CD8-positive, alpha-beta memory T cell (primary cell): Measurements from ENCODE around the gene MRPL3. TPM values are rescaled to one million over a fixed set of nuclear protein-coding genes. Genes with fewer than 3 reads are reported as not detected.

ENCODE experiments used
- CTCF ChIA-PET: fragments of 350-600 bp; sonication (Branson Sonifier 250); formaldehyde crosslinking; loops from one replicate; lab custom pipeline; 2021; ENCODE audit warnings: antibody characterized with exemption; lab: Charles Lee
- POLR2A ChIA-PET: fragments of 350-600 bp; sonication (Branson Sonifier 250); formaldehyde crosslinking; loops from one replicate; lab custom pipeline; 2021; ENCODE audit warnings: antibody characterized with exemption; lab: Charles Lee
- DNase-seq, 5 donors: peaks; one replicate each; pipeline versions ENCODE4 v3.0.0 to v3.0.0-alpha.2; 2020 to 2022; ENCODE audit warnings: mixed read lengths in 1 of 5
- H3K27ac ChIP-seq: one replicate; pipeline ENCODE4 v1.7.0; 2013; ENCODE audit warnings: low read depth, mild to moderate bottlenecking, low read length, moderate library complexity
- H3K27me3 ChIP-seq: 2 replicates; pipeline ENCODE4 v1.7.0; 2013; ENCODE audit warnings: low read length, mild to moderate bottlenecking; ENCODE audit not compliant: insufficient read depth, poor library complexity, severe bottlenecking
- H3K36me3 ChIP-seq: 2 replicates; pipeline ENCODE4 v1.7.0; 2013; ENCODE audit warnings: mild to moderate bottlenecking, low read length, moderate library complexity; ENCODE audit not compliant: insufficient read depth
- H3K4me1 ChIP-seq: 2 replicates; pipeline ENCODE4 v1.7.0; 2013; ENCODE audit warnings: mild to moderate bottlenecking, low read length, moderate library complexity; ENCODE audit not compliant: insufficient read depth
- H3K4me3 ChIP-seq: 2 replicates; pipeline ENCODE4 v1.7.0; 2013; ENCODE audit warnings: mild to moderate bottlenecking, low read length
- H3K9me3 ChIP-seq: 2 replicates; pipeline ENCODE4 v1.7.0; 2013; ENCODE audit warnings: mild to moderate bottlenecking, low read length
- H3K27ac Mint-ChIP-seq, 8 donors: one replicate each; pipeline ENCODE4 v1.8.0; 2020 to 2021; ENCODE audit warnings: mixed read lengths in 8 of 8, mild to moderate bottlenecking in 6 of 8, inconsistent platforms in 3 of 8, moderate library complexity in 3 of 8
- H3K27me3 Mint-ChIP-seq, 2 donors: one replicate each; pipeline ENCODE4 v1.8.0; 2020 to 2021; ENCODE audit warnings: mixed read lengths in 2 of 2, mild to moderate bottlenecking in 1 of 2, moderate library complexity in 1 of 2
- H3K36me3 Mint-ChIP-seq, 3 donors: one replicate each; pipeline ENCODE4 v1.8.0; 2020 to 2021; ENCODE audit warnings: mixed read lengths in 3 of 3, inconsistent platforms in 1 of 3, mild to moderate bottlenecking in 1 of 3
- H3K4me1 Mint-ChIP-seq, 3 donors: one replicate each; pipeline ENCODE4 v1.8.0; 2020 to 2021; ENCODE audit warnings: mixed read lengths in 3 of 3, inconsistent platforms in 1 of 3, mild to moderate bottlenecking in 1 of 3
- H3K4me3 Mint-ChIP-seq, 7 donors: one replicate each; pipeline ENCODE4 v1.8.0; 2020 to 2021; ENCODE audit warnings: mixed read lengths in 7 of 7, mild to moderate bottlenecking in 6 of 7, moderate library complexity in 4 of 7, inconsistent platforms in 2 of 7
- H3K9me3 Mint-ChIP-seq, 5 donors: one replicate each; pipeline ENCODE4 v1.8.0; 2020 to 2022; ENCODE audit warnings: mixed read lengths in 5 of 5, mild to moderate bottlenecking in 3 of 5, moderate library complexity in 2 of 5, inconsistent platforms in 1 of 5
- polyA plus RNA-seq: library from polyadenylated mRNA; unstranded; fragments of 300-500 nt; fragmentation: Illumina TruSeq; gene quantifications from one replicate; pipeline ENCODE4 v1.2.3, GENCODE V29; 2021
- total RNA-seq, 2 experiments: library from RNA; stranded (reverse); gene quantifications; one replicate each; pipeline ENCODE4 v1.2.3, GENCODE V29; 2021

Gene MRPL3
- total and polyA plus RNA-seq, 3 experiments from 2014 or later, result 82.5 to 215 (median 213) TPM

- H3K27ac Mint-ChIP-seq, result no peak overlapping the region
- no peaks in the 10 kb centered on the region for H3K27me3 Mint-ChIP-seq
- peaks cover 0 to 45% (median 20%) of the 10 kb centered on the region in 3 donors for H3K36me3 Mint-ChIP-seq
Measured at GRCh38 chr3:131458653-131459052, 44.1 kb downstream of the MRPL3 start.

GRCh38 chr3:131457220-131457619 lies 45.6 kb downstream of the MRPL3 start:
- H3K27me3 Mint-ChIP-seq, result no peaks in the 10 kb centered on the region
- POLR2A ChIA-PET, result no interaction called here

More at GRCh38 chr3:131458653-131459052, 44.1 kb downstream of the MRPL3 start:
- Histone ChIP-seq H3K27ac (no peak overlapping the region), H3K27me3 (no peaks in the 10 kb centered on the region), H3K4me1 (no peaks in the 10 kb centered on the region), H3K36me3 (peaks cover 5% of the 10 kb centered on the region), H3K4me3 (no peak overlapping the region), H3K9me3 (no peaks in the 10 kb centered on the region)
- no peak for DNase-seq
- Mint-ChIP-seq H3K9me3 (no peaks in the 10 kb centered on the region), H3K4me1 (no peaks in the 10 kb centered on the region), H3K4me3 (no peak overlapping the region)
- ChIA-PET CTCF (no interaction called here), POLR2A (no interaction called here)

DNA sequence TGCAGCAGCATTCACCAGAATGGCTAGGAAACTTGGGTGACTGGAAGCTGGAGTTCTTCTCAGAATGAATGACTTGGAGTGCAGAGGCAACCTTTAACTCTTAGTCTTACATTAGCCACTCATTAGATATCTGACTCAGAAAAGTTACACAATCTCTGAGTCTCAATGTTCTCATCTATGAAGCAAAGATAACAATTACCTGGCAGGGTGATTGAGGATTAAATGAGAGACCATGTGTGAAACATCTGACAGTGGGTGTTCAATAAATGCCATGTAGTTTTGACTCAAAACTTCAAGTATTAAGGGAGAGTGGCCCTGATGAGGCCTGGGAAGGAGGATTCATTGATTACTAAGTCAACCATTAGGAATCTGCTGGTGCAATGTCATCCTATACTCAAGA lies 48.3 kb downstream of the MRPL3 start:
- H3K4me3 Mint-ChIP-seq, result no peak overlapping the region
- Histone ChIP-seq H3K36me3 (no peaks in the 10 kb centered on the region), H3K4me3 (no peak overlapping the region), H3K27ac (no peak overlapping the region), H3K4me1 (no peaks in the 10 kb centered on the region), H3K9me3 (no peaks in the 10 kb centered on the region), H3K27me3 (no peaks in the 10 kb centered on the region)
- peaks cover 0 to 2% (median 0%) of the 10 kb centered on the region in 5 donors for H3K9me3 Mint-ChIP-seq
- H3K27ac Mint-ChIP-seq, result no peak overlapping the region
- no peaks in the 10 kb centered on the region for H3K27me3 Mint-ChIP-seq
- CTCF ChIA-PET, result no interaction called here
- H3K36me3 Mint-ChIP-seq, result peaks cover 0 to 13% (median 6%) of the 10 kb centered on the region in 3 donors
- POLR2A ChIA-PET, result no interaction called here
- no peaks in the 10 kb centered on the region for H3K4me1 Mint-ChIP-seq
- no peak for DNase-seq

More at GRCh38 chr3:131457220-131457619, 45.6 kb downstream of the MRPL3 start:
- Mint-ChIP-seq H3K27ac (peak overlapping the region in 1 of 8 donors; percentile 61), H3K4me1 (no peaks in the 10 kb centered on the region), H3K9me3 (no peaks in the 10 kb centered on the region), H3K36me3 (peaks cover 0 to 33% (median 12%) of the 10 kb centered on the region in 3 donors), H3K4me3 (no peak overlapping the region)
- Histone ChIP-seq H3K27me3 (no peaks in the 10 kb centered on the region), H3K4me3 (no peak overlapping the region), H3K27ac (no peak overlapping the region), H3K9me3 (no peaks in the 10 kb centered on the region), H3K4me1 (no peaks in the 10 kb centered on the region), H3K36me3 (peaks cover 5% of the 10 kb centered on the region)
- DNase-seq, result no peak
- CTCF ChIA-PET, result no interaction called here

- Histone ChIP-seq H3K9me3 (no peaks in the 10 kb centered on the region), H3K27ac (no peak overlapping the region), H3K4me3 (no peak overlapping the region), H3K36me3 (no peaks in the 10 kb centered on the region), H3K4me1 (no peaks in the 10 kb centered on the region), H3K27me3 (no peaks in the 10 kb centered on the region)
- DNase-seq, result no peak
- no peak overlapping the region for H3K27ac Mint-ChIP-seq
- ChIA-PET POLR2A (interaction anchor here (0.7 to 1.2 kb wide), 2 partner anchors 71 to 295 kb away, joined by 3 to 6 read pairs; no protein-coding TSS in a partner anchor), CTCF (no interaction called here)
- H3K9me3 Mint-ChIP-seq, result peaks cover 0 to 6% (median 2%) of the 10 kb centered on the region in 5 donors
- H3K27me3 Mint-ChIP-seq, result no peaks in the 10 kb centered on the region
- H3K36me3 Mint-ChIP-seq, result peaks cover 3 to 7% (median 3%) of the 10 kb centered on the region in 3 donors
- no peak overlapping the region for H3K4me3 Mint-ChIP-seq
- H3K4me1 Mint-ChIP-seq, result no peaks in the 10 kb centered on the region
Measured at GRCh38 chr3:131453533-131453932, 49.2 kb downstream of the MRPL3 start.

GRCh38 chr3:131447349-131447748 lies 55.4 kb downstream of the MRPL3 start:
- no peaks in the 10 kb centered on the region for H3K27me3 Mint-ChIP-seq

GRCh38 chr3:131444180-131444579 lies 58.6 kb downstream of the MRPL3 start:
- no peak overlapping the region for H3K27ac Mint-ChIP-seq
- H3K4me3 Mint-ChIP-seq, result no peak overlapping the region
- ChIA-PET CTCF (no interaction called here), POLR2A (no interaction called here)
- H3K4me1 ChIP-seq, result no peaks in the 10 kb centered on the region
- H3K4me3 ChIP-seq, result no peak overlapping the region
- no peaks in the 10 kb centered on the region for H3K36me3 ChIP-seq
- H3K9me3 Mint-ChIP-seq, result peaks cover 2 to 13% (median 12%) of the 10 kb centered on the region in 5 donors
- peaks cover 0 to 4% (median 3%) of the 10 kb centered on the region in 3 donors for H3K36me3 Mint-ChIP-seq
- no peak overlapping the region for H3K27ac ChIP-seq
- no peaks in the 10 kb centered on the region for H3K27me3 ChIP-seq
- no peaks in the 10 kb centered on the region for H3K4me1 Mint-ChIP-seq
- peaks cover 0 to 2% of the 10 kb centered on the region in 2 donors for H3K27me3 Mint-ChIP-seq
- DNase-seq, result no peak
- H3K9me3 ChIP-seq, result no peaks in the 10 kb centered on the region

More at GRCh38 chr3:131447349-131447748, 55.4 kb downstream of the MRPL3 start:
- Histone ChIP-seq H3K27me3 (no peaks in the 10 kb centered on the region), H3K36me3 (no peaks in the 10 kb centered on the region), H3K4me1 (no peaks in the 10 kb centered on the region), H3K9me3 (no peaks in the 10 kb centered on the region), H3K27ac (no peak overlapping the region), H3K4me3 (no peak overlapping the region)
- no peaks in the 10 kb centered on the region for H3K4me1 Mint-ChIP-seq
- peaks cover 0 to 7% (median 2%) of the 10 kb centered on the region in 3 donors for H3K36me3 Mint-ChIP-seq
- DNase-seq, result no peak
- peaks cover 4 to 14% (median 12%) of the 10 kb centered on the region in 5 donors for H3K9me3 Mint-ChIP-seq
- POLR2A ChIA-PET, result no interaction called here
- CTCF ChIA-PET, result interaction anchor here (1.2 kb wide), 1 partner anchor 77 kb away, joined by 3 read pairs; no protein-coding TSS in a partner anchor
- no peak overlapping the region for H3K4me3 Mint-ChIP-seq
- no peak overlapping the region for H3K27ac Mint-ChIP-seq

GRCh38 chr3:131439084-131439483 lies 63.7 kb downstream of the MRPL3 start:
- ChIA-PET CTCF (no interaction called here), POLR2A (no interaction called here)
- Histone ChIP-seq H3K27me3 (no peaks in the 10 kb centered on the region), H3K27ac (no peak overlapping the region), H3K4me1 (no peaks in the 10 kb centered on the region), H3K9me3 (no peaks in the 10 kb centered on the region), H3K4me3 (no peak overlapping the region), H3K36me3 (no peaks in the 10 kb centered on the region)
- H3K4me3 Mint-ChIP-seq, result no peak overlapping the region
- no peak overlapping the region for H3K27ac Mint-ChIP-seq
- H3K9me3 Mint-ChIP-seq, result no peaks in the 10 kb centered on the region
- H3K4me1 Mint-ChIP-seq, result no peaks in the 10 kb centered on the region
- DNase-seq, result no peak
- H3K27me3 Mint-ChIP-seq, result peaks cover 0 to 4% of the 10 kb centered on the region in 2 donors
- H3K36me3 Mint-ChIP-seq, result peaks cover 0 to 3% (median 0%) of the 10 kb centered on the region in 3 donors

DNA sequence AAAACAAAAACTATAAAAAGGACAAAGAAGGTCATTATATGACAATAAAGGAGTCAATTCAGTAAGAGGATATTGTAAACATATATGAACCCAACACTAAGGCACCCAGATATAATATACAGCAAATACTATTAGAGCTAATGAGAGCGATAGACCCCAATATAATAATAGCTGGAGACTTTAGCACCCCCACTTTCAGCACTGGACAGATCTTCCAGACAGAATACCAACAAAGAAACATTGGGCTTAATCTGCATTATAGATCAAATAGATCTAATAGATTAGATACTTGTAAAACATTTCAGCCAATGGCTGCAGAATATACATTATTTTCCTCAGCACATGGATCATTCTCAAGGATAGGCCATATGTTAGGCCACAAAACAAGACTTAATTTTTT lies 67.8 kb downstream of the MRPL3 start:
- H3K9me3 Mint-ChIP-seq, result no peaks in the 10 kb centered on the region
- H3K36me3 ChIP-seq, result no peaks in the 10 kb centered on the region
- H3K27me3 ChIP-seq, result no peaks in the 10 kb centered on the region
- ChIA-PET POLR2A (no interaction called here), CTCF (no interaction called here)
- H3K4me1 Mint-ChIP-seq, result no peaks in the 10 kb centered on the region
- no peak for DNase-seq
- no peak overlapping the region for H3K27ac Mint-ChIP-seq
- no peaks in the 10 kb centered on the region for H3K9me3 ChIP-seq
- peaks cover 2 to 6% of the 10 kb centered on the region in 2 donors for H3K27me3 Mint-ChIP-seq
- H3K4me3 Mint-ChIP-seq, result no peak overlapping the region
- H3K36me3 Mint-ChIP-seq, result no peaks in the 10 kb centered on the region
- H3K27ac ChIP-seq, result no peak overlapping the region
- H3K4me3 ChIP-seq, result no peak overlapping the region
- H3K4me1 ChIP-seq, result no peaks in the 10 kb centered on the region
